HEK293T (cell line): ENCODE measurements around the gene ARL4D.

Source experiments
- ARNT ChIP-seq: fragments of 450-650 bp; IDR thresholded peaks from 2 replicates; pipeline ENCODE4 v1.6.1; 2017; ENCODE audit warnings: mild to moderate bottlenecking
- NFRKB ChIP-seq: fragments of 450-650 bp; IDR thresholded peaks from 2 replicates; pipeline ENCODE4 v1.6.1; 2016; ENCODE audit warnings: mild to moderate bottlenecking, moderate library complexity
- SP1 ChIP-seq: fragments of 450-650 bp; IDR thresholded peaks from 2 replicates; pipeline ENCODE4 v1.6.1; 2017
- SUZ12 ChIP-seq: fragments of 450-650 bp; IDR thresholded peaks from 2 replicates; pipeline ENCODE4 v1.6.1; 2016; ENCODE audit warnings: mild to moderate bottlenecking

- TF ChIP-seq SP1 (no peak), NFRKB (no peak), ARNT (no peak), SUZ12 (no peak)
Measured at GRCh38 chr17:43351691-43352090, 47.1 kb upstream of the ARL4D start.
